NCI-H82 treated with DMSO at 0.1 percent for 48 hours (cell line): Measurements from ENCODE around the gene PEDS1.
"Not testable (repeated sequence)": the region's sequence is repeated elsewhere in the genome, so short reads cannot be mapped to it uniquely, and the experiment has no call there.

Experiments used
- DNase-seq: peaks from one replicate; lab custom pipeline; 2025; ENCODE audit not compliant: unreplicated experiment; lab: John Stamatoyannopoulos, UW

The PEDS1 gene

GRCh38 chr20:50153500-50154377 lies at the start of gene PEDS1:
PEDS1 (minus strand) TSS chr20:50153723; CDS start chr20:50153637, 86 bp downstream.
- DNase-seq, result peak; percentile 69

- no peak for DNase-seq
These were observed 49.2 kb upstream of the PEDS1 start for GRCh38 chr20:50202677-50203076.

GRCh38 chr20:50201710-50202109 lies 48.2 kb upstream of the PEDS1 start:
- not testable (repeated sequence) for DNase-seq

GRCh38 chr20:50200482-50201104 lies 47.1 kb upstream of the PEDS1 start:
- DNase-seq, result no peak

GRCh38 chr20:50199703-50200102 lies 46.2 kb upstream of the PEDS1 start:
- no peak for DNase-seq

- DNase-seq, result no peak
These were observed 45.2 kb upstream of the PEDS1 start for GRCh38 chr20:50198716-50199115.

GRCh38 chr20:50198180-50198666 lies 44.7 kb upstream of the PEDS1 start:
- DNase-seq, result no peak

- no peak for DNase-seq
These were observed 44.1 kb upstream of the PEDS1 start for GRCh38 chr20:50197463-50198179.

GRCh38 chr20:50196896-50197295 lies 43.4 kb upstream of the PEDS1 start:
- DNase-seq, result no peak

GRCh38 chr20:50196248-50196647 lies 42.7 kb upstream of the PEDS1 start:
- no peak for DNase-seq

GRCh38 chr20:50195524-50196120 lies 42.1 kb upstream of the PEDS1 start:
- DNase-seq, result no peak

- no peak for DNase-seq
These were observed 41.5 kb upstream of the PEDS1 start for GRCh38 chr20:50194831-50195523.

- no peak for DNase-seq
These were observed 40.9 kb upstream of the PEDS1 start for GRCh38 chr20:50194422-50194830.

GRCh38 chr20:50193836-50194421 lies 40.4 kb upstream of the PEDS1 start:
- no peak for DNase-seq

- DNase-seq, result no peak
These were observed 39.8 kb upstream of the PEDS1 start for GRCh38 chr20:50193199-50193835.

GRCh38 chr20:50192364-50193198 lies 39.1 kb upstream of the PEDS1 start:
- DNase-seq, result peak; percentile 68

- DNase-seq, result no peak
These were observed 38.2 kb upstream of the PEDS1 start for GRCh38 chr20:50191544-50192363.

- no peak for DNase-seq
These were observed 37.6 kb upstream of the PEDS1 start for GRCh38 chr20:50191065-50191543.
